K562 (cell line): ENCODE results near the gene CPEB1. TPM values are rescaled to one million over a fixed set of nuclear protein-coding genes. Genes with fewer than 3 reads are reported as not detected.

Experiments used
- ATAC-seq: fragments of 200-7000 bp; cut with Tn5 transposase; 3 replicates; pipeline ENCODE4 v1.9.1; 2020; ENCODE audit warnings: moderate library complexity
- BruUV-seq: library from RNA; stranded (reverse); fragments of 400-500 nt; replicated peaks from 2 replicates; lab custom pipeline; 2021; lab: Mats Ljungman, UMichigan
- CTCF ChIA-PET: fragments of 300-600 bp; formaldehyde crosslinking; extraction: SDS; loops from one replicate; lab custom pipeline; 2021; ENCODE audit warnings: low intra/inter-chr PET ratio; lab: Yijun Ruan, JAX
- POLR2A ChIA-PET: fragments of 300-600, 350-650 bp; sonication (Branson Sonifier 250); formaldehyde crosslinking; extraction: SDS; loops from one replicate; lab custom pipeline; 2021; ENCODE audit warnings: antibody characterized with exemption, inconsistent platforms; lab: Yijun Ruan, JAX
- DNase-seq, 4 experiments: peaks; one replicate each; pipeline versions ENCODE4 v3.0.0 to v3.0.0-alpha.2; 2011 to 2018; ENCODE audit warnings: low spot score in 3 of 4, mixed read lengths in 3 of 4; ENCODE audit errors: extremely low read depth in 1 of 4
- FAIRE-seq: peaks from 2 replicates; lab custom pipeline; 2011; peaks lifted over from hg19 to GRCh38; lab: Jason Lieb, UNC
- H2AFZ ChIP-seq: 2 replicates; pipeline ENCODE4 v1.6.0; 2011; ENCODE audit warnings: low read depth, low read length, control low read depth, inconsistent platforms
- H3K27ac ChIP-seq: fragments of 200-600 bp; 3 replicates; pipeline ENCODE4 v1.8.0; 2011; ENCODE audit warnings: low read depth, mild to moderate bottlenecking, control low read depth, inconsistent platforms, low read length, moderate library complexity, mixed read lengths; ENCODE audit errors: extremely low read depth
- H3K27me3 ChIP-seq, 2 experiments: fragments of 300-600 bp in 1 of 2; 2 replicates in 1 of 2; 3 replicates in 1 of 2; pipeline versions ENCODE4 v1.6.0 to v1.8.0; 2011; ENCODE audit warnings: inconsistent platforms in 2 of 2, low read length in 2 of 2, mild to moderate bottlenecking in 1 of 2, mixed read lengths in 1 of 2, moderate library complexity in 1 of 2; ENCODE audit not compliant: control insufficient read depth in 2 of 2, insufficient read depth in 2 of 2
- H3K36me3 ChIP-seq: fragments of 300-600 bp; 3 replicates; pipeline ENCODE4 v1.8.0; 2011; ENCODE audit warnings: mild to moderate bottlenecking, low read length, inconsistent platforms; ENCODE audit not compliant: control insufficient read depth, insufficient read depth
- H3K4me1 ChIP-seq, 2 experiments: fragments of 200-600 bp in 1 of 2; replicated peaks in 1 of 2; 2 replicates in 1 of 2; 3 replicates in 1 of 2; pipeline versions ENCODE4 v1.5.1 to v1.8.0; 2011; ENCODE audit warnings: inconsistent platforms in 2 of 2, low read length in 2 of 2, mild to moderate bottlenecking in 1 of 2, mixed read lengths in 1 of 2, moderate library complexity in 1 of 2; ENCODE audit not compliant: control insufficient read depth in 2 of 2, insufficient read depth in 2 of 2
- H3K4me2 ChIP-seq: 2 replicates; pipeline ENCODE4 v1.6.1; 2011; ENCODE audit warnings: low read length, control low read depth, inconsistent platforms, mixed read lengths; ENCODE audit not compliant: insufficient read depth
- H3K4me3 ChIP-seq: fragments of 200-600 bp; sonication (generic), shearing (Covaris generic); 2 replicates; pipeline ENCODE4 v1.5.1; 2016; ENCODE audit warnings: control low read depth, inconsistent platforms
- H3K79me2 ChIP-seq: fragments of 200-600 bp; 3 replicates; pipeline ENCODE4 v1.8.0; 2011; ENCODE audit warnings: low read length, inconsistent platforms; ENCODE audit not compliant: control insufficient read depth, insufficient read depth
- H3K9ac ChIP-seq, 2 experiments: 2 replicates each; pipeline versions ENCODE4 v1.6.0 to v1.6.1; 2011; ENCODE audit warnings: low read depth in 2 of 2, low read length in 2 of 2, control low read depth in 1 of 2, inconsistent platforms in 1 of 2, mild to moderate bottlenecking in 1 of 2, mixed read lengths in 1 of 2; ENCODE audit not compliant: insufficient read depth in 1 of 2
- H3K9me1 ChIP-seq: one replicate; pipeline ENCODE4 v1.6.0; 2011; ENCODE audit warnings: inconsistent platforms, mild to moderate bottlenecking, low read length, moderate library complexity; ENCODE audit not compliant: control insufficient read depth, insufficient read depth
- H3K9me3 ChIP-seq: replicated peaks from 2 replicates; pipeline ENCODE4 v1.5.1; 2011; ENCODE audit warnings: low read depth, low read length, inconsistent platforms; ENCODE audit not compliant: control insufficient read depth, insufficient read depth
- H4K20me1 ChIP-seq: replicated peaks from 2 replicates; pipeline ENCODE4 v1.6.1; 2011; ENCODE audit warnings: low read length, inconsistent platforms, mixed read lengths; ENCODE audit not compliant: control insufficient read depth, insufficient read depth
- ELF4 ChIP-seq: fragments of 450-650 bp; formaldehyde crosslinking; IDR thresholded peaks from 2 replicates; pipeline ENCODE4 v1.4.0; 2022; ENCODE audit warnings: missing genetic modification characterization
- GTF2E2 ChIP-seq: fragments of 200-800 bp; sonication (Bioruptor generic); IDR thresholded peaks from 2 replicates; pipeline ENCODE4 v1.6.1; 2016; ENCODE audit warnings: missing genetic modification characterization, missing compliant biosample characterization
- KAT8 ChIP-seq: fragments of 450-650 bp; IDR thresholded peaks from 2 replicates; pipeline ENCODE4 v1.6.1; 2016; ENCODE audit warnings: low read depth, mild to moderate bottlenecking
- NR2C2 ChIP-seq, 2 experiments: fragments of 200-800 bp in 1 of 2; sonication (Bioruptor generic) in 1 of 2; sonication (generic) in 1 of 2; formaldehyde crosslinking in 1 of 2; IDR thresholded peaks; 2 replicates each; pipeline versions ENCODE4 v1.6.1 to v1.8.0; 2016 to 2022; ENCODE audit warnings: mild to moderate bottlenecking in 1 of 2, missing compliant biosample characterization in 1 of 2, missing genetic modification characterization in 1 of 2, missing genetic modification reagents in 1 of 2
- PCBP2 ChIP-seq: fragments of 200-400 bp; formaldehyde crosslinking; IDR thresholded peaks from 2 replicates; pipeline ENCODE4 v1.6.1; 2018; ENCODE audit warnings: low read length, low read depth, mild to moderate bottlenecking, moderate library complexity; ENCODE audit not compliant: poor library complexity, severe bottlenecking
- PTBP1 ChIP-seq: fragments of 200-400 bp; formaldehyde crosslinking; IDR thresholded peaks from 2 replicates; pipeline ENCODE4 v1.6.1; 2017; ENCODE audit warnings: low read depth, low read length
- RHOXF2B ChIP-seq: fragments of 250-450 bp; sonication (Bioruptor Pico); conservative IDR thresholded peaks from 2 replicates; pipeline ENCODE4 v1.5.1; 2021
- XRCC5 ChIP-seq: fragments of 200-400 bp; formaldehyde crosslinking; IDR thresholded peaks from 2 replicates; pipeline ENCODE4 v1.6.1; 2017; ENCODE audit warnings: low read depth, mild to moderate bottlenecking, low read length
- YY1 ChIP-seq, 3 experiments: IDR thresholded peaks; 2 replicates each; pipeline ENCODE4 v1.6.1; 2011; ENCODE audit warnings: low read length in 2 of 3, mild to moderate bottlenecking in 2 of 3, moderate library complexity in 2 of 3, borderline replicate concordance in 1 of 3, control low read depth in 1 of 3, low read depth in 1 of 3; ENCODE audit not compliant: insufficient read depth in 3 of 3, insufficient replicate concordance in 2 of 3, control insufficient read depth in 1 of 3, insufficient read length in 1 of 3; ENCODE audit errors: extremely low read depth in 1 of 3
- ZFX ChIP-seq: sonication (generic); formaldehyde crosslinking; IDR thresholded peaks from 2 replicates; pipeline ENCODE4 v1.8.0; 2022; ENCODE audit warnings: mild to moderate bottlenecking, missing genetic modification reagents, moderate library complexity
- ZNF609 ChIP-seq: sonication (generic); formaldehyde crosslinking; IDR thresholded peaks from 2 replicates; pipeline ENCODE4 v1.8.1; 2023; ENCODE audit warnings: missing genetic modification reagents, mild to moderate bottlenecking, borderline replicate concordance
- WGBS: fragments of 100-300 bp; shearing (Covaris generic); methylation state at CpG from one replicate; pipeline ENCODE4 v1.1.6; 2016; ENCODE audit warnings: low coverage, mixed read lengths; ENCODE audit not compliant: insufficient coverage; ENCODE audit errors: missing lambda C conversion rate; 5-methylcytosine and 5-hydroxymethylcytosine counted together
- in situ Hi-C: fragments of 300-500 bp; cut with MboI; formaldehyde crosslinking; loops from 4 replicates; pipeline ENCODE4 v1.15.0; 2018; ENCODE audit warnings: inconsistent platforms, mixed read lengths
- intact Hi-C: fragments of 100-400 bp; cut with micrococcal nuclease; formaldehyde crosslinking; loops from 2 replicates; pipeline ENCODE4 v1.14.2; 2022
- polyA plus RNA-seq, 8 experiments: library from polyadenylated mRNA; depleted of rRNA in 4 of 8; stranded (reverse) in 5 of 8; unstranded in 3 of 8; fragments of >200 nt; fragmentation: Nextera tagmentation in 2 of 8; fragmentation: Illumina TruSeq in 1 of 8; extraction: Ambion mirVana in 2 of 8; extraction: Trizol in 1 of 8; gene quantifications; 2 replicates each; pipeline versions ENCODE4 v1.2.1 to v1.2.3, GENCODE V29; 2011 to 2014; ENCODE audit warnings: inconsistent platforms in 1 of 8, missing spikeins in 1 of 8
- total RNA-seq, 7 experiments: library from RNA; depleted of rRNA in 6 of 7; stranded (reverse); fragments of >200 nt in 6 of 7; fragmentation: Illumina TruSeq in 2 of 7; extraction: Trizol in 2 of 7; gene quantifications; 2 replicates each; pipeline versions ENCODE4 v1.2.1 to v1.2.3, GENCODE V29; 2011 to 2021; ENCODE audit warnings: low replicate concordance in 1 of 7

Gene CPEB1
- total and polyA plus RNA-seq, 9 of the 15 experiments (the other 6 are each of a cell fraction or from before 2014, with no cell fraction given): 2.2 to 13.4 (median 9.7) TPM

- Histone ChIP-seq H3K36me3 (peaks cover 85% of the 10 kb centered on the region), H3K27me3 (no peaks in the 10 kb centered on the region), H3K9me1 (no peaks in the 10 kb centered on the region), H3K4me1 (peaks cover 15 to 16% of the 10 kb centered on the region in 2 experiments), H3K9ac (peak overlapping the region in 1 of 2 experiments; percentile 44; a peak in 1 of 4 replicates), H3K4me3 (no peak overlapping the region), H2AFZ (peak overlapping the region; percentile 66), H3K4me2 (peak overlapping the region; percentile 20; the same call in 1 of the 2 replicates), H3K79me2 (no peaks in the 10 kb centered on the region), H3K27ac (peak overlapping the region; percentile 45), H3K9me3 (no peaks in the 10 kb centered on the region), H4K20me1 (no peaks in the 10 kb centered on the region)
- WGBS: 54% methylated on average over 2 of the region's 2 CpGs
- ChIA-PET CTCF (no interaction called here), POLR2A (interaction anchor here (1.3 to 2.0 kb wide), 2 partner anchors 8 to 11 kb away, joined by 9 to 34 read pairs; partner anchors contain the start of gene RPS17)
- peak in 2 of 4 experiments; percentile 19 to 43 for DNase-seq
- intact Hi-C loops: no loop called here
- BruUV-seq: no TSS peak
- in situ Hi-C loops: no loop called here
- TF ChIP-seq PTBP1: no peak
- no peak for TF ChIP-seq GTF2E2 (tag)
- TF ChIP-seq RHOXF2B (CRISPR knock-in tag): no peak
- no peak for TF ChIP-seq ELF4
- no peak for TF ChIP-seq NR2C2 (CRISPR knock-in tag; IDR thresholded peaks at IDR 0.05)
- TF ChIP-seq NR2C2 (tag; IDR thresholded peaks at IDR 0.05): 0 out of 2 replicates have a peak, but pooled peaks have one; percentile 17
- TF ChIP-seq PCBP2: no peak
- peak; percentile 50; the same call in 1 of the 2 replicates for TF ChIP-seq ZFX (CRISPR knock-in tag)
- TF ChIP-seq XRCC5: no peak
- TF ChIP-seq YY1 (IDR thresholded peaks at IDR 0.05; ENCODE audit: borderline replicate concordance in 1 of 3, control insufficient read depth in 1 of 3, extremely low read depth in 1 of 3, insufficient read depth in 3 of 3, insufficient read length in 1 of 3, insufficient replicate concordance in 2 of 3, low read depth in 1 of 3, low read length in 2 of 3): no peak
- no peak for TF ChIP-seq ZNF609 (CRISPR knock-in tag)
- TF ChIP-seq KAT8: no peak
- ATAC-seq: peak; percentile 69
- peak; percentile 71 for FAIRE-seq
These were observed 98.5 kb downstream of the CPEB1 start for GRCh38 chr15:82548700-82549099.
